Hepatocyte (in vitro differentiated cells): ENCODE results near the gene ROS1.

Experiments used
- EZH2 ChIP-seq: fragments of 200-600 bp; sonication (generic); IDR thresholded peaks from 2 replicates; pipeline ENCODE4 v1.6.1; 2016; ENCODE audit warnings: antibody characterized with exemption, mild to moderate bottlenecking, borderline replicate concordance
- EZH2phosphoT487 ChIP-seq: fragments of 200-600 bp; sonication (generic); IDR thresholded peaks from one replicate; pipeline ENCODE4 v1.6.1; 2018; ENCODE audit warnings: antibody characterized with exemption, mild to moderate bottlenecking, low read depth, moderate library complexity; ENCODE audit not compliant: unreplicated experiment, severe bottlenecking
- TF ChIP-seq, protein P1 (sequence below): fragments of 200-600 bp; sonication (generic); IDR thresholded peaks from 2 replicates; pipeline ENCODE4 v1.5.1; 2016; ENCODE audit warnings: antibody characterized with exemption, mild to moderate bottlenecking; ENCODE audit not compliant: poor library complexity

DNA sequence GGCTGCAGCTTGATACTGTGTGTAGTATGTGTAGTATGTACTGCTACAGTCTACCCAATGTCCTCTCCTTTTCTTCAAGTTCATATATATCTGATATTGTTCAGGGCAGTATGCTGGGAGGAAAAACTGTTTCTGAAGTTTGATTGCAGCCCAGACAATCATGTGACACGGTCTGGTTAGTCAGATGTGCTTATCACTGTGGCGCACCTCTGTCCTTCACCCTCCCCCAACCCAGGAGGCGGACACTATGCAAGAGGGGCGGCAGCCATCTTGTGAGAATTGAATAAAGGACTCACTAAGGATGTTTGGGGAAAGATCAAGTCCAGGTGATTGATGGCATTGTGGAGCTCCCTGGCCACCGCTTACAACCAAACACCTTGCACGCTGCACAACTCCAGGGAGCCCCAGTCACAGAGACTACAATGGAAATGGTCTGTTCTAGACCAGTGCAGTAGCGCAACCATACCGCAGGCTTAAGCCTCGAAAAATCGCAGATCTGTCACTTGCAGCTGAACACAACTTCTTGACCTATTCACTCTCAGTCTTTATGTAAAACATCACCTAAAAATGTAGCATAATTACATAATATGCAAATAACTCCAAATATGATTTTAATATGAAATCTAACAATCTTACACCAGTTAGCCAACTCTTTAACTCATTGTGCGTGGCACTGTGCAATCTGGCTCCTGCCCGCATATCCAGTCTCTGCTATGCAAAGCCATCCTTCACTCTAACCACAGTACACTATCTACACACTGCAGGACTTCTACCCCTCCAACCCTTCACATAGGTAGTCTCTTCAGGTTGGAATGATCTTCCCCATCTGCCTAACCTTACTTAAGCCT is 81.1 kb downstream of the ROS1 start:
- no peak for TF ChIP-seq EZH2
- TF ChIP-seq, protein P1, sequence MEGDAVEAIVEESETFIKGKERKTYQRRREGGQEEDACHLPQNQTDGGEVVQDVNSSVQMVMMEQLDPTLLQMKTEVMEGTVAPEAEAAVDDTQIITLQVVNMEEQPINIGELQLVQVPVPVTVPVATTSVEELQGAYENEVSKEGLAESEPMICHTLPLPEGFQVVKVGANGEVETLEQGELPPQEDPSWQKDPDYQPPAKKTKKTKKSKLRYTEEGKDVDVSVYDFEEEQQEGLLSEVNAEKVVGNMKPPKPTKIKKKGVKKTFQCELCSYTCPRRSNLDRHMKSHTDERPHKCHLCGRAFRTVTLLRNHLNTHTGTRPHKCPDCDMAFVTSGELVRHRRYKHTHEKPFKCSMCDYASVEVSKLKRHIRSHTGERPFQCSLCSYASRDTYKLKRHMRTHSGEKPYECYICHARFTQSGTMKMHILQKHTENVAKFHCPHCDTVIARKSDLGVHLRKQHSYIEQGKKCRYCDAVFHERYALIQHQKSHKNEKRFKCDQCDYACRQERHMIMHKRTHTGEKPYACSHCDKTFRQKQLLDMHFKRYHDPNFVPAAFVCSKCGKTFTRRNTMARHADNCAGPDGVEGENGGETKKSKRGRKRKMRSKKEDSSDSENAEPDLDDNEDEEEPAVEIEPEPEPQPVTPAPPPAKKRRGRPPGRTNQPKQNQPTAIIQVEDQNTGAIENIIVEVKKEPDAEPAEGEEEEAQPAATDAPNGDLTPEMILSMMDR, result no peak
- no peak for TF ChIP-seq EZH2phosphoT487
